Mesenchymal stem cell (in vitro differentiated cells and primary cell): ENCODE results near the gene POLRMT.
"Not testable (repeated sequence)": the region's sequence is repeated elsewhere in the genome, so short reads cannot be mapped to it uniquely, and the experiment has no call there.

Experiments used
- DNase-seq: peaks from one replicate; pipeline ENCODE4 v3.0.0-alpha.2; 2013
- H2AFZ ChIP-seq: one replicate; pipeline ENCODE4 v1.6.1; 2013; ENCODE audit warnings: low read depth, mild to moderate bottlenecking, control low read depth, inconsistent platforms, low read length, moderate library complexity
- H2AK5ac ChIP-seq: 2 replicates; pipeline ENCODE4 v1.6.1; 2013; ENCODE audit warnings: low read length, moderate library complexity, mild to moderate bottlenecking, inconsistent platforms; ENCODE audit not compliant: severe bottlenecking
- H2BK120ac ChIP-seq: one replicate; pipeline ENCODE4 v1.6.1; 2013; ENCODE audit warnings: low read depth, mild to moderate bottlenecking, inconsistent platforms, low read length, moderate library complexity
- H2BK12ac ChIP-seq, 2 experiments: one replicate each; pipeline ENCODE4 v1.6.1; 2013; ENCODE audit warnings: inconsistent platforms in 2 of 2, low read length in 2 of 2, mild to moderate bottlenecking in 2 of 2, moderate library complexity in 2 of 2, control low read depth in 1 of 2
- H2BK15ac ChIP-seq: one replicate; pipeline ENCODE4 v1.6.1; 2013; ENCODE audit warnings: mild to moderate bottlenecking, low read depth, inconsistent platforms; ENCODE audit not compliant: poor library complexity, severe bottlenecking
- H2BK5ac ChIP-seq: 2 replicates; pipeline ENCODE4 v1.6.1; 2013; ENCODE audit warnings: low read depth, mild to moderate bottlenecking, low read length, control low read depth, inconsistent platforms; ENCODE audit not compliant: poor library complexity, severe bottlenecking
- H3K14ac ChIP-seq, 2 experiments: one replicate each; pipeline ENCODE4 v1.6.1; 2013; ENCODE audit warnings: inconsistent platforms in 2 of 2, low read length in 2 of 2, control low read depth in 1 of 2, mild to moderate bottlenecking in 1 of 2, moderate library complexity in 1 of 2
- H3K18ac ChIP-seq, 2 experiments: one replicate each; pipeline ENCODE4 v1.6.1; 2013; ENCODE audit warnings: inconsistent platforms in 2 of 2, low read length in 2 of 2, control low read depth in 1 of 2, low read depth in 1 of 2, mild to moderate bottlenecking in 1 of 2
- H3K23ac ChIP-seq, 2 experiments: one replicate each; pipeline ENCODE4 v1.6.1; 2013; ENCODE audit warnings: inconsistent platforms in 2 of 2, low read length in 2 of 2, mild to moderate bottlenecking in 2 of 2, moderate library complexity in 2 of 2, control low read depth in 1 of 2
- H3K27ac ChIP-seq: 2 replicates; pipeline ENCODE4 v1.5.1; 2013; ENCODE audit warnings: mild to moderate bottlenecking, moderate library complexity, low read length, control low read depth, inconsistent platforms; ENCODE audit not compliant: poor library complexity, severe bottlenecking
- H3K27me3 ChIP-seq, 2 experiments: 2 replicates each; pipeline versions ENCODE4 v1.6.1 to v1.7.0; 2013; ENCODE audit warnings: low read length in 2 of 2, mild to moderate bottlenecking in 2 of 2, moderate library complexity in 2 of 2, control low read depth in 1 of 2, inconsistent platforms in 1 of 2; ENCODE audit not compliant: control insufficient read depth in 1 of 2, insufficient read depth in 1 of 2
- H3K36me3 ChIP-seq, 2 experiments: 2 replicates each; pipeline versions ENCODE4 v1.6.1 to v1.7.0; 2013; ENCODE audit warnings: low read length in 2 of 2, control low read depth in 1 of 2, inconsistent platforms in 1 of 2, low read depth in 1 of 2, mild to moderate bottlenecking in 1 of 2; ENCODE audit not compliant: insufficient read depth in 2 of 2, control insufficient read depth in 1 of 2
- H3K4ac ChIP-seq, 2 experiments: one replicate each; pipeline ENCODE4 v1.6.1; 2013; ENCODE audit warnings: inconsistent platforms in 2 of 2, low read length in 2 of 2, mild to moderate bottlenecking in 2 of 2, moderate library complexity in 2 of 2, control low read depth in 1 of 2, low read depth in 1 of 2
- H3K4me1 ChIP-seq: 2 replicates; pipeline ENCODE4 v1.6.1; 2013; ENCODE audit warnings: low read depth, low read length, control low read depth; ENCODE audit not compliant: control insufficient read depth, insufficient read depth
- H3K4me2 ChIP-seq: 2 replicates; pipeline ENCODE4 v1.6.1; 2013; ENCODE audit warnings: low read length, mild to moderate bottlenecking, inconsistent platforms; ENCODE audit not compliant: poor library complexity, severe bottlenecking
- H3K4me3 ChIP-seq, 2 experiments: 2 replicates each; pipeline versions ENCODE4 v1.5.1 to v1.7.0; 2013; ENCODE audit warnings: low read length in 2 of 2, mild to moderate bottlenecking in 2 of 2, control low read depth in 1 of 2, low read depth in 1 of 2; ENCODE audit not compliant: insufficient read depth in 1 of 2
- H3K79me1 ChIP-seq: replicated peaks from 2 replicates; pipeline ENCODE4 v1.6.1; 2013; ENCODE audit warnings: mild to moderate bottlenecking, control low read depth, low read length, inconsistent platforms; ENCODE audit not compliant: poor library complexity, severe bottlenecking
- H3K9ac ChIP-seq: 2 replicates; pipeline ENCODE4 v1.7.0; 2013; ENCODE audit warnings: mild to moderate bottlenecking, low read length, moderate library complexity
- H3K9me3 ChIP-seq: 2 replicates; pipeline ENCODE4 v1.7.0; 2013; ENCODE audit warnings: mild to moderate bottlenecking, low read length; ENCODE audit not compliant: control insufficient read depth
- H4K8ac ChIP-seq: one replicate; pipeline ENCODE4 v1.6.1; 2013; ENCODE audit warnings: inconsistent platforms, mild to moderate bottlenecking, low read length, moderate library complexity
- H4K91ac ChIP-seq: one replicate; pipeline ENCODE4 v1.6.1; 2013; ENCODE audit warnings: mild to moderate bottlenecking, low read length, inconsistent platforms
- WGBS: methylation state at CpG from one replicate; pipeline ENCODE4 v1.1.7; 2013; ENCODE audit warnings: mixed read lengths; 5-methylcytosine and 5-hydroxymethylcytosine counted together

The POLRMT gene

GRCh38 chr19:629961-630714 lies 3.2 kb downstream of the POLRMT start:
- H3K14ac ChIP-seq, result no peak overlapping the region
- no peak overlapping the region for H2BK12ac ChIP-seq
- no peaks in the 10 kb centered on the region for H3K27me3 ChIP-seq
- 94% methylated on average over 30 of the region's 30 CpGs for WGBS
- no peak overlapping the region for H2AFZ ChIP-seq
- H2AK5ac ChIP-seq, result no peak overlapping the region
- H2BK15ac ChIP-seq, result no peak overlapping the region
- no peak overlapping the region for H4K8ac ChIP-seq
- no peak for DNase-seq
- H3K23ac ChIP-seq, result no peak overlapping the region
- H2BK120ac ChIP-seq, result no peak overlapping the region
- H2BK5ac ChIP-seq, result no peak overlapping the region
- H3K4me2 ChIP-seq, result no peak overlapping the region
- H3K4ac ChIP-seq, result no peak overlapping the region
- peaks cover 26 to 29% of the 10 kb centered on the region in 2 experiments for H3K36me3 ChIP-seq
- H3K9me3 ChIP-seq, result no peaks in the 10 kb centered on the region
- H3K79me1 ChIP-seq, result peaks cover 22% of the 10 kb centered on the region
- no peak overlapping the region for H4K91ac ChIP-seq
- no peak overlapping the region for H3K9ac ChIP-seq
- H3K18ac ChIP-seq, result no peak overlapping the region
- no peak overlapping the region for H3K27ac ChIP-seq
- no peak overlapping the region for H3K4me3 ChIP-seq
- H3K4me1 ChIP-seq, result peaks cover 27% of the 10 kb centered on the region

- H3K23ac ChIP-seq, H3K18ac ChIP-seq, H2AK5ac ChIP-seq, H3K4me3 ChIP-seq, H3K9ac ChIP-seq, H4K91ac ChIP-seq, H3K4me2 ChIP-seq, H3K27me3 ChIP-seq, H3K14ac ChIP-seq, H3K9me3 ChIP-seq, H3K27ac ChIP-seq, H4K8ac ChIP-seq, H2BK12ac ChIP-seq, DNase-seq, H2BK5ac ChIP-seq, H2AFZ ChIP-seq, H2BK120ac ChIP-seq, H2BK15ac ChIP-seq, H3K4ac ChIP-seq: not testable (repeated sequence)
- peaks cover 31% of the 10 kb centered on the region for H3K4me1 ChIP-seq
- H3K79me1 ChIP-seq, result peaks cover 25% of the 10 kb centered on the region
- WGBS, result 91% methylated on average over 20 of the region's 25 CpGs
- H3K36me3 ChIP-seq, result peaks cover 31 to 35% of the 10 kb centered on the region in 2 experiments
Observed at GRCh38 chr19:629515-629914, 3.8 kb downstream of the POLRMT start.

GRCh38 chr19:628168-628567 lies 5.2 kb downstream of the POLRMT start:
- H3K23ac ChIP-seq, result no peak overlapping the region
- WGBS, result 92% methylated on average over 16 of the region's 19 CpGs
- no peak overlapping the region for H3K14ac ChIP-seq
- H2BK15ac ChIP-seq, result no peak overlapping the region
- no peak overlapping the region for H4K8ac ChIP-seq
- H3K27ac ChIP-seq, result no peak overlapping the region
- peaks cover 20% of the 10 kb centered on the region for H3K79me1 ChIP-seq
- H3K4me2 ChIP-seq, result no peak overlapping the region
- H3K9ac ChIP-seq, result no peak overlapping the region
- no peak overlapping the region for H2BK5ac ChIP-seq
- peaks cover 37% of the 10 kb centered on the region for H3K4me1 ChIP-seq
- H3K4ac ChIP-seq, result no peak overlapping the region
- no peak overlapping the region for H4K91ac ChIP-seq
- H3K4me3 ChIP-seq, result no peak overlapping the region
- peaks cover 42% of the 10 kb centered on the region in 2 experiments for H3K36me3 ChIP-seq
- no peak overlapping the region for H2BK120ac ChIP-seq
- H2AFZ ChIP-seq, result no peak overlapping the region
- H2BK12ac ChIP-seq, result no peak overlapping the region
- no peak for DNase-seq
- H3K27me3 ChIP-seq, result no peaks in the 10 kb centered on the region
- no peaks in the 10 kb centered on the region for H3K9me3 ChIP-seq
- H3K18ac ChIP-seq, result no peak overlapping the region
- H2AK5ac ChIP-seq, result no peak overlapping the region

GRCh38 chr19:626566-626965 lies 6.8 kb downstream of the POLRMT start:
- not testable (repeated sequence) for H3K27ac ChIP-seq, H4K91ac ChIP-seq, H2AK5ac ChIP-seq, H3K23ac ChIP-seq, H2BK15ac ChIP-seq, H3K4me2 ChIP-seq, DNase-seq, H2AFZ ChIP-seq, H3K18ac ChIP-seq, H2BK12ac ChIP-seq, H2BK120ac ChIP-seq, H4K8ac ChIP-seq, H3K4me3 ChIP-seq, H2BK5ac ChIP-seq, H3K4ac ChIP-seq, H3K9ac ChIP-seq, H3K27me3 ChIP-seq, H3K14ac ChIP-seq, H3K9me3 ChIP-seq
- H3K36me3 ChIP-seq, result peaks cover 42 to 58% of the 10 kb centered on the region in 2 experiments
- WGBS, result 84% methylated on average over 4 of the region's 7 CpGs
- peaks cover 17% of the 10 kb centered on the region for H3K79me1 ChIP-seq
- peaks cover 35% of the 10 kb centered on the region for H3K4me1 ChIP-seq
